Stimulated activated CD8-positive, alpha-beta memory T cell treated with anti-CD3 and anti-CD28 coated beads, Interleukin-7, amount 100 ng/mL, for 48 hours (primary cell): ENCODE data around the gene MOB1B.

Experiments used
- DNase-seq, 2 donors: peaks; one replicate each; pipeline ENCODE4 v3.0.0-alpha.2; 2020; ENCODE audit warnings: low read depth in 1 of 2; ENCODE audit errors: extremely low read depth in 1 of 2

Gene MOB1B

GRCh38 chr4:70914000-70914399 is 11.8 kb downstream of the MOB1B start:
- DNase-seq: no peak

GRCh38 chr4:70914631-70915030 is 12.5 kb downstream of the MOB1B start:
- no peak for DNase-seq

GRCh38 chr4:70915036-70915815 is 13.1 kb downstream of the MOB1B start:
- DNase-seq: no peak

- DNase-seq: no peak
Measured at GRCh38 chr4:70915874-70916559, 13.8 kb downstream of the MOB1B start.

- no peak for DNase-seq
Measured at GRCh38 chr4:70920592-70920991, 18.4 kb downstream of the MOB1B start.

GRCh38 chr4:70925418-70925817 is 23.2 kb downstream of the MOB1B start:
- no peak for DNase-seq

GRCh38 chr4:70925899-70926635 is 23.9 kb downstream of the MOB1B start:
- DNase-seq: no peak

- no peak for DNase-seq
Measured at GRCh38 chr4:70927502-70928137, 25.5 kb downstream of the MOB1B start.

GRCh38 chr4:70930530-70931256 is 28.5 kb downstream of the MOB1B start:
- no peak for DNase-seq

GRCh38 chr4:70931347-70931746 is 29.2 kb downstream of the MOB1B start:
- DNase-seq: no peak

GRCh38 chr4:70932984-70933383 is 30.8 kb downstream of the MOB1B start:
- no peak for DNase-seq

- DNase-seq: no peak
Measured at GRCh38 chr4:70935038-70935695, 33.0 kb downstream of the MOB1B start.

- no peak for DNase-seq
Measured at GRCh38 chr4:70936200-70936787, 34.1 kb downstream of the MOB1B start.

GRCh38 chr4:70938086-70938485 is 35.9 kb downstream of the MOB1B start:
- no peak for DNase-seq

GRCh38 chr4:70940134-70940533 is 38.0 kb downstream of the MOB1B start:
- no peak for DNase-seq

GRCh38 chr4:70943114-70943513 is 40.9 kb downstream of the MOB1B start:
- DNase-seq: no peak

GRCh38 chr4:70945046-70945445 is 42.9 kb downstream of the MOB1B start:
- DNase-seq: no peak

GRCh38 chr4:70945452-70946055 is 43.4 kb downstream of the MOB1B start:
- DNase-seq: no peak

- no peak for DNase-seq
Measured at GRCh38 chr4:70946939-70947338, 44.8 kb downstream of the MOB1B start.
